ENCODE measurements around the gene SLC25A43. TPM values are rescaled to one million over a fixed set of nuclear protein-coding genes. Genes with fewer than 3 reads are reported as not detected.
"Not testable (repeated sequence)": the region's sequence is repeated elsewhere in the genome, so short reads cannot be mapped to it uniquely, and the experiment has no call there.

SLC25A43 gene
- polyA plus RNA-seq, 3 donors, result 3.0 to 7.7 (median 5.2) TPM

DNA sequence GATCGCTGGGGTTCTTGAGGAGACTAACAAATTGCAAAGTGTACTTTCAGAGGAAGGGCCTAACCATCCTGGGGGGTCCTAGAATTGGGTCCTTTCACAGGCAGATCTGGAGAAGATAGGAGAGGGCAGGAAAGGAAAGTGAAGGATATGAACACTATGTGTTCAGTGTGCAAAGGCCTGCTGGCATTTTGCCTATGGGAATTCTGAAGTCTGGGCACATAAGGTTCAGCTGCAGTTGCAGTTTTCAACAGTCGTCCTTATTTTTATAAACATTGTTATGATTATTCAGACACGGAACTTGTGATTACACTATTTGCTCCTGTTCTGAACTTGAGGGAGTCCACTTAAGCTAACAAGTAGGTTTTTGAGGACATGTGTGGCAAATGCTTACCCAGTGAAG lies 67.8 kb downstream of the SLC25A43 start:
- DNase-seq (ENCODE audit: low read depth in 3 of 3, low spot score in 2 of 3), result no peak

DNA sequence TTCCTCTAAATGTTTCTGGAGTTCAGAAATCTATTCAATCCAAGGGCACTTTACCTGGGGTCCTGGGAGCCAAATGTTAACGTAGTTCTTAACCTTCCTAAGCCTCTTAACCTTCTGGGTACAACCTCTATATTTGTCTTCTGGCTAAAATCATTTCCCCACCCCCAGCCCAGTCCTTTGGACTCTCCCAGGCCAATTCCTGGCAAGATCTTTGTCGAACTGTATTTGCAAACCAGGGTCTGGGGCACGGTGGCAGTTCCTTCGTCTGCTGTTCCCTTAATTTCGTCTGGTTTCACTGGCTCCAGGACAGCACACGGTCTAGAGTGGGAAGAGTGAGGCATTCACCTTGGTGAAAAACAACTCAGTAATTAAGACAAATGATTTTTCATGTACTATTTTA lies 68.3 kb downstream of the SLC25A43 start:
- no peak for DNase-seq (ENCODE audit: low read depth in 3 of 3, low spot score in 2 of 3)

DNA sequence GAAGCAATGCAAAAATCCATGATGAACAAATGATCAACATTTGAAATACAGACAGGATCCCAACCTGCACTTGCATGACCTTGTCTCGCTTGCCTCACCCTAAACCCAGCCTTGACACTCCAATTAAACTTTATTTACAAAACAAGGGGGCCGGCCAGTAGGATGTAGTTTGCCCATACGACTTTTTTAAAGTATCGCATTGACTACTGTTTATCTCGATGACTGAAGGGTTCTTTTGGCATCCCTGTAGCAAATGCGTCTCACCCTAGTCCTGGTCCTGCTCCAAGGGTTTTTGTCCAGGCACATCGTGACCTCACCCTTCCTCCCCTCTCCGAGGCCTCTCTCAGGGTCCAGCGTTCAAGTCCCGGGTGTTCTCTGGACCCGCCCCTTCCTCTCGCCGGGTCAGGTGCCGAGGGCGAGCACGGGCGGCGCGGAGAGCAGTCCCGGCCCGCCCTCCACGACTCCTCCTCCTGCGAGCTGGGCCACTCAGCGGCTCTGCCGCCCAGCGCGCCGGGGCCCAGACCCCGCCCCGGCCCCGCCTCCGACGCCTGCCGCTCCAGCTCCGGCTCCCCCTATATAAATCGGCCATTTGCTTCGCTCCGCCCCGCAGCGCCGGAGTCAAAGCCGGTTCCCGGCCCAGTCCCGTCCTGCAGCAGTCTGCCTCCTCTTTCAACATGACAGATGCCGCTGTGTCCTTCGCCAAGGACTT lies 68.9 kb downstream of the SLC25A43 start, which contains the start of gene SLC25A5:
SLC25A5 (plus strand) TSS at position 603 of the 709 bp plus-strand sequence; CDS start at position 675, 72 bp downstream.
- peak in 1 of 3 donors; percentile 59 for DNase-seq (ENCODE audit: low read depth in 3 of 3, low spot score in 2 of 3)

DNA sequence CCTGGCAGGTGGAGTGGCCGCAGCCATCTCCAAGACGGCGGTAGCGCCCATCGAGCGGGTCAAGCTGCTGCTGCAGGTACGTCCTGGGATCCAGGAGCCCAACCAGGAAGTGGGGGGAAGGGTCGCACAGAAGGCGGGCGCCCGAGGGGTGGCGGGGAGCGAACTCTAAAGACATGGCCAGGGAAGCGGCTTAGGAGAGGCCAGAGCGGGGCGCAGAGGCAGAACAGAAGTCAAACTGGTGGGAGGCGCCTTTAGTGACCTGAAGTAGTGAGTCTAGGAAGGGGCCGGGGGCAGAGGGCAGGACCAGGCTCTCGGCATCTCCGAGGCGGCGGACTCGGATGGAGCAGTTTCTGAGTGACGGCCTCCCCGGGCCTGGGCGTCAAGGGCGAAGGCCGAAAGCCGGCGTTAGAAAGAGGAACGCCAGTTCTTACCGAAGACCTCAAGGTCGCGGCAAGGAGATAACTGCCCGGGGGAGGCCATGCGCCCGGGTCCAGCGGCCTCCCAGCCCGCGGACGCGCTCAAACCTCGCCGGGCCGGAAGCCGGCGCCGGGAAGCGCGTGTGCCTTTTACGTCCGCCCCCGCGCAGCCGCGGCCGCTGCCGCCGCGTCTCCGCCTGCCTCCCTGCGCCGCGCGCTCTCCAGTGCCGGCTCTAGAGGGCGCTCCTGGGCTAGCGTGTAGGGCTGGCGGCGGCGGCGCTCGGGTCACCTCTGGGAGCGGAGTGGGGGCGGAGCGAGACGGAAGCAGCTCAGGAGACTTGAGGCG lies 69.6 kb downstream of the SLC25A43 start:
- DNase-seq (ENCODE audit: low read depth in 3 of 3, low spot score in 2 of 3), result peak in 1 of 3 donors; percentile 59

DNA sequence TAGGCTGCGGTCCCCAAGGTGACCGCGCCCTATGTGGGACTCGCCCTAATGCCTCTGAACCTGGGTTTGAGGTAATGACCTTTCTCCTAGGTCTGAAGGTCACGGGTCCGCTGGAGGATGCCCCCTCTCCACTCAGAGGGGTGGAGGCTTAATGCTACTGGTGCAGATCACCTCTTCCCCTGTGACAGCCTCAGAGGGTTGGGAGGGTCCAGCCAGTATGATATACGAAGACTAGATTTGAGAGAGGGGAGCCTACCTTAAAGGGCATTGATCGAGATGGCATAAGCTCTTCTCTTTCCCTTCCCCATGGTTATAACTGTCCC lies 70.1 kb downstream of the SLC25A43 start:
- DNase-seq (ENCODE audit: low read depth in 3 of 3, low spot score in 2 of 3), result no peak

DNA sequence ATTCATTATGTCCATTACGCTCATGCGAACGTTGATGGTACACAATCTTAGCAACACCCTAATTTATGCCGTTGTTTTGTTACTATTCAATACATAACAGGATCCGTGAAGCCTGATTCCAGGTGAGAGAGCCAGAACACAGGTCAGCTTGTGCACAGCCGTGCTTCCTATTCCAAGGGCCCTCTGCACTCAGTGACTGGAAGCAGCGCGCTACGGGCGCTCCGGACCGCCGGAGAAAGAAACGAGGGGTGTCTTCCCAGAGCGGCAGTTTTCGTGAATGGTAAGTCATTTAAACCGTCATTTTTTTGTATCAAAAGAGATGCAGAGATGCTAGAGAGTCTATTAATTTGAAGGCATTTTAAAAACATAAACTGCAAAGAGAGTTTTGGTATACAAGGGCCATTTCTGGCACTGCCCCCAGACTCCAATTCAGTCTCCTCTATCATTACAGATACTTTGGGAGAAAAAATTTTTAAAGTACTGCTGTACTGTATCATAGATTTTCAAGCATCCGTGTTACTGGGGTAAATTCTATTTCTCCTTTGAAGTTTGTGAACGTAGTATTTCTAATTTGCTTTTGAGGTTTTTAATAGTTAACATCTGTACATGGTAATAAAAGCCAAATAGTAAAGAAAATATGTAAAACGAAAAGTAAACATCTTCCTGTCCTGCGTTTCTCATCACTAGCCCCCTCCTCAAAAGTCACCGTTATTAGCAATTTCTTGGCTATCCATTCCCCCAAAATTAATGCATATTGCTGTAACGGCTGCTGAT lies 75.7 kb downstream of the SLC25A43 start:
- DNase-seq (ENCODE audit: low read depth in 3 of 3, low spot score in 2 of 3), result no peak

DNA sequence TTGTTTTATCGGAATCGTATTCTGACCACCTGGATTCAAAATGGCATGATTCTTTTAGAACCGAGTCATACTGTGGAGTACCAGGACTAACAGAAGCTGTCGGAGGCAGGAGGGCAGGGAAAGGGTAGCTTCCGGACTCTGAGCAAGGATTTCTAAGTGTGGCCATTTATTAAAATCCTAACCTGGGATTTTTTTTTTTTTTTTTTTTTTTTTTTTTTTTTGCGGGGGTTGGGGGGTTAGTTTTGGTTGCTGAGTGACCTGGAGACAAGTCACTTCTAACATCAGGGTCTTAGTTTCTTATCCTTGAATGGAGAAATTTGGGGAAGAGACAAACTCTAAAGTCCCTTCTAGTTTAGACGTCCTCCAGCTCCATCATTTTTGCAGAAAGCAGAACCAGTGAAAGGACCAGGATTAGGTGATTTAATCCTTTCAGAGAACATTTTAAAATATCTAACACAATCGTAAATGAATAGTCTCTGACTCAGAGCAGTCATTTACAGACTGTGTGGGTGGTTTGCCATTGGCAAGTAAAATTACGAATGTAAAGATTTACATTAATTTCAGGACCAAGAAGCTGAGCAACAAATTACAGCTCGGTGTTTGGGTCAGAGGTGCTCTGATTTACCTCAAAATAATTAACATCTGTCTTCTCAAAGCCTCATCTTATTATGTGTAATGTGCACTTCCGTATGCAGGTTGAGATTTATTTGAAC lies 76.4 kb downstream of the SLC25A43 start:
- no peak for DNase-seq (ENCODE audit: low read depth in 3 of 3, low spot score in 2 of 3)

DNA sequence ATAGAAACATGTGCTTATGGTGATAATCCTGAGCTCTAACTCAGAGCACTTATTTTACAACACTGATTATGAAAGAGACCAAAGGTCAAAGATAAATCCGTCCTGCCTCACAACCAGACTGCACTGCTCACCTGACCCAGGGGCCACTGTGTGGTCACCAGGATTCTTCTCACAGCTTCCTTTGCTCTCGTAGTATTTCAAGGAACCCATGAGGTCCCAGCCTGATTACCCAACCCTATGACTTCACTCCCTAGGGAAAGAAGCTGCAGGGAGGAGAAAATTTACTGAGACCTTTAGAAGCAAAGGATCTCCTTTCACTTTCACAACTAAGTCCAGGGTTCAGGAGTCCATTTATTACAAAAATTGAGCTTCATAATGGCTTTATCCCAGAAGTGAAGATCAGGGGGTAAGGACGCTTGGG lies 78.7 kb downstream of the SLC25A43 start:
- DNase-seq (ENCODE audit: low read depth in 3 of 3, low spot score in 2 of 3), result no peak

DNA sequence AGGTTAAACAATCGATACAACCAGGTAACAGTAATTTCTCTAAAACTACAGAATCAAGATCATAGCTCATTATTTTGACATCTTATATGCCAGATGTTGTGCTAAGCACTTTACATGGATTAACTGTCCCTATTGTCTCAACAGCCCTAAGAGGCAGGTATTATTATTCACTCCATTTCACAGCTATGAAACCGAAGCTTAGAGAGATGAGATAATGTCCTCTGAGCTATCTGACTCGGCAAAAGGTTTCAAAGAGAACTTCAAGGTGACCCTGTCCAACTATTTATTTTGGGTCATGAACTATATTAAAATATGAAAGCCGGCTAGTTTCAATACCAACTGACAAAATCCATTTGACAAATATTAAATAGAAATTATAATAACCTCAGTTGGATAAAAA lies 79.4 kb downstream of the SLC25A43 start:
- no peak for DNase-seq (ENCODE audit: low read depth in 3 of 3, low spot score in 2 of 3)

DNA sequence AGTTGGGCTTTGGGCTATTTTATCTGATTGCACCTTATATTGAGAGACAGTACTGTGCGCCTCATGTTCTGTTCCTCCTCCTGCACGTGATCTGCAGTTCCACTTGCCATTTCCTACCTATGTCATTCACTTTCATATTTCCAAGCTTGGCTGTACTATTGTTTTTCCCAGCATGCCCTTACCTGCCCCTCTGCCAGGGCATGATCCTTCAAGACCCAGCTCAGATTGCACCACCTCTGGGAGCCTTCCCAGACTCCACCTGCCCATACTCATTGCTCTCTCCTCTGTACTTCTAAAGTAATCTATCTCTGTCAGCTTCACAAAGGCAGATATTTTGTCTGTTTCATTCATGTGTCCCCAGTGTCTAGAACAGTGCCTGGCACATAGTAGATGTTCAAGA lies 80.7 kb downstream of the SLC25A43 start:
- DNase-seq (ENCODE audit: low read depth in 3 of 3, low spot score in 2 of 3), result no peak

DNA sequence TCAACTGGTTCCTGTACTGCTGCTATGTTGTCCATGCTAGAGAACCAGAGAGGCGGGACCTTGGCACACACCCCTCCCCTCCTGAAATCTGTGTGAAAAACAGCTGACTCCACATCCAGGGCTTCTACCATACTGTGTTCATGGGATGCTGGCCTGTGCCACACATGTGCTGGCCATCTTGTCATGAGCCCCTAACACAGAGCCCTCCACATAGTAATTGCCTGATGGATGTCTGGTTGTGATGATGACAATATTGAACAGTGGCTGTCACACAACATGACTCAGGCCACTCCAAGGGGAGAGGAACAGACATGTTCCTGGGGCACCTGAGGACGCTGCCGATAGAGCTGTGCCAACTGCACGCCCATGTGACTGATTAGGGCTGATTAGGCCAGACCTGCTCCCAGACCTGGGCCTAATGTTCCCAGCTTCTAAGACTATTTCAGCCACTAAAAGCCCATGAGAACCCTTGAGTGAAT lies 82.2 kb downstream of the SLC25A43 start:
- no peak for DNase-seq (ENCODE audit: low read depth in 3 of 3, low spot score in 2 of 3)

DNA sequence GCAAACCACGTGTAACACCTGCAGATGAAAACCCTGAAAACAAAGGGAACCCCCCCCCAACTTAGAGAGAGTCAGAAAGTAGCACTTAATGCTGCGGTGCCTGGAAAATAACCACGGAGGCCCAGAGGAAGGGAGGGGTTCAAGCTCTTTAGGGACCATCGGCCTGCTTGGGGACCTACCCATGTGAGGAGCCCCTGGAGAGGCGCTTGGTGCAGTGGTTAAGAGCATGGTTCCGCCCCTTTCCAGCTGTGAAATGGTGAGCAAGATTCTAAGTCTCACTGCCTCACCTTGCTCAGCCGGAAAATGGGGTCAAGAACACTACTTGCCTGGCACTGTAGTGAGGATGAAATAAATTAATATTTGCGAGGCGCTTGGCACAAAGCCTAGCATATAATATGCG lies 82.9 kb downstream of the SLC25A43 start:
- DNase-seq (ENCODE audit: low read depth in 3 of 3, low spot score in 2 of 3), result no peak

DNA sequence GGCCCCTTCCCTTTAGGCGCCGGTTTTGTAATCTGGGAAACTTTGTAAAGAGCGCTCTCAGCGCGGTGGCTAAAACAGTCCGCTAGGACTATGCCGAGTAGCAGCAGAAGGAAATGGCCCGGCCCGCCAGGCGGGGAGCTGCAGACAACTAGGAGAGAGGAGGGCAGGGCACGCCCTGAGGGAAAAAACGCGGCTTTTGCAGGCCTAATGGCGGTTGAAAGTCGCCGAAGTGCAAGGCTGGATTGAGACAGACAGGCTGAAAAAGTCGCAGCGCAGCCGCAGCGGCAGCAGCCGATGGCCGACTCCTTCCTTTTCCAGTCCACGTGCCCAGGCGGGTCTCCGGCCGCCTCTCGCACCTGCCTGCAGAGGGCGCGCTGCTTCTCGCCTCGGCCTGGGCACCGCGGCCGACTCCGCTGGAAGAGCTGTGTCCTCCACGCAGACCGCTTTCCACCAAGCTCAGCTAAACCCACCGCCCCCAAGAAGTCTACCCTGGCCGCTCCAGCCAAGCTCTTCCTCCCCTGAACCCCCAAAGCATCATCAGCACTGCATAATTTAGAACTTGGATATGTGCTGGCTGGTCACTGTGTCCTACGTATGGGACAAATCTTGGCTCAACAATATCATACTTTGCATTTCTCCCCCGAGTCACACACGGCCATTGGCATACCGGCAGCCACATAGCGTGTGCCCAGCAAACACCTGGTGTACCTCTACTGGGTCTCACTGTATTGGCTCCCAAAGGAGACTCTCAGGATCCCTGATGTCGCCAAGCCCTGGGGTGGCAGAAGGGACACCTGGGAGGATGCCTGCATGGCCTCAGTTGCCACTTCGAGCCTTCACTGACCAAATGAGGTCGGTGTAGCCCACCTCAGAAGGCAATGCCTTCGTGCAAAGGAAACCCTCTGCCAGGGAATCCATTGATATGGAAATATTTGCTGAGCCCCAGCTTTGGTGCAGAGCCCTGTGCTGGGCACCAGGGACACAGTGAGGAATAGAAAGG lies 83.6 kb downstream of the SLC25A43 start:
- peak in 1 of 3 donors; percentile 13 for DNase-seq (ENCODE audit: low read depth in 3 of 3, low spot score in 2 of 3)

DNA sequence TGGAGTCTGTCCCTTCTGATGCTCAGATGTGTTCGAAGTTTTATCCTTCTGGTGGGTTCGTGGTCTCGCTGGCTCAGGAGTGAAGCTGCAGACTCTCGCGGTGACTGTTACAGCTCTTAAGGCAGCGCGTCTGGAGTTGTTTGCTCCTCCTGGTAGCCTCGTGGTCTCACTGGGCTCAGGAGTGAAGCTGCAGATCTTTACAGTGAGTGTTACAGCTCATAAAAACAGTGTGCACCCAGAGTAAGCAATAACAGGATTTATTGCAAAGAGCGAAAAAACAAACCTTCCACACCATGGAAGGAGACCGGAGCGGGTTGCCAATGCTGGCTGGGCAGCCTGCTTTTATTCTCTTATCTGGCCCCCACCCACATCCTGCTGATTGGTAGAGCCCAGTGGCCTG lies 87.6 kb downstream of the SLC25A43 start:
- DNase-seq (ENCODE audit: low read depth in 3 of 3, low spot score in 2 of 3), result no peak

DNA sequence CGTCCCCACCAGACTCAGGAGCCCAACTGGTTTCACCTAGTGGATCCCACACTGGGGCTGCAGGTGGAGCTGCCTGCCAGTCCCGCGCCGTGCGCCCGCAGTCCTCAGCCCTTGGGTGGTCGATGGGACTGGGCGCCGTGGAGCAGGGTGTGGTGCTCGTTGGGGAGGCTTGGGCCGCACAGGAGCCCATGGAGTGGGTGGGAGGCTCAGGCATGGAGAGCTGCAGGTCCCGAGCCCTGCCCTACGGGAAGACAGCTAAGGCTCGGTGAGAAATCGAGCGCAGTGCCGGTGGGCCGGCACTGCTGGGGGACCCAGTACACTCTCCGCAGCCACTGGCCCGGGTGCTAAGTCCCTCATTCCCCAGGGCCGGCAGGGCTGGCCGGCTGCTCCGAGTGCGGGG lies 88.6 kb downstream of the SLC25A43 start:
- not testable (repeated sequence) for DNase-seq (ENCODE audit: low read depth in 3 of 3, low spot score in 2 of 3)

DNA sequence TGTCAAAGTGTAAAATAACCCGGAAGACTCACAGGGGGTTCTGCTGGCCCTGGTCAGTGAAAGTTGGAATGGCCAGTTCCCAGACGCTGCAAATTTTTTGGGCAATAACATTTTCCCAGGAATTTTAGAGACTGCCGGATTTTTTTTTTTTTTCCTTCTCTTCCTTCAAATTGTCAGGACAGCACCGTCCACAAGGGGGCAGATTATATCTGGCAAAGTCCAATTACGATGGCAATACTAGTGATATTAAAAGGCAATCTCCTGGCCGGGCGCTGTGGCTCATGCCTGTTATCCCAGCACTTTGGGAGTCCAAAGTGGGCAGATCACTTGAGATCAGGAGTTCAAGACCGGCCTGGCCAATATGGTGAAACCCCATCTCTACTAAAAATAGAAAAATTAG lies 89.6 kb downstream of the SLC25A43 start:
- peak in 1 of 3 donors; percentile 15 for DNase-seq (ENCODE audit: low read depth in 3 of 3, low spot score in 2 of 3)

DNA sequence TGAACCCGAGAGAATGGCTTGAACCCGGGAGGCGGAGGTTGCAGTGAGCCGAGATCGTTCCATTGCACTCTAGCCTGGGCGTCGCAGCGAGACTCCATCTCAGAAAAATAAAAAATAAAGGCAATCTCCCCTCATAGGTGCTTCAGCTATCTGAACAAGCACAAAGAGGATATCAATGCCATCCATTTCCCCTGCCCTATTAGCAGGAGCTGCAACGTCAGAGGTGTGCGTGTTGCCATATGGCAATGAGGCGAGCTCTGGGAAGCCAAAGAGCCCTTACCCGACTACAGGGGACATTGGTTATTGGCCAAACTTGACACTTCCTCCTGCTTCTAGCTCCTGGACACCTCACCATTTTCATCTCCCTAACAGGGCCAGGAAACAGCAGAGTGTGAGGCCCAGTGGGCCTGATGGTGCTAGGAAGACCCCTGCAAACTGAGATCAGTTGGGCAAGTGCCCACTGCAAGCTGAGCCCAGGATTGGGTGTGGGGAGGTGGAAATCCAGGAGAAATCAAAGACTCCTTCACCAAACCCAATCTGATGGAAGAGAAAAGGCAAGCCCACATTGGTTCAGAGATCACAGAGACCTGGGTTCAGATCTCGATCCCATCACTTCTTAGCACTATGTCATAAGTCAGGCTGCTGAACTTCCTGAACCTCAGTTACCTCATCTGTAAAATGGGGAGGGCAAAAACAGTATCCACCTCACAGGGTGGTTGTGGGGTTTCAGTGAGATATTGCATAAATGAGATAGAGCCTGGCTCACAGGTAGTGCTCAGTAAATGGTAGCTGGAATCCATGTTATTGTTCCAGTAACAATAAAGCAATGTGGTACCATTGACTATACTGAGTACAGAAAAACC lies 90.3 kb downstream of the SLC25A43 start:
- no peak for DNase-seq (ENCODE audit: low read depth in 3 of 3, low spot score in 2 of 3)

DNA sequence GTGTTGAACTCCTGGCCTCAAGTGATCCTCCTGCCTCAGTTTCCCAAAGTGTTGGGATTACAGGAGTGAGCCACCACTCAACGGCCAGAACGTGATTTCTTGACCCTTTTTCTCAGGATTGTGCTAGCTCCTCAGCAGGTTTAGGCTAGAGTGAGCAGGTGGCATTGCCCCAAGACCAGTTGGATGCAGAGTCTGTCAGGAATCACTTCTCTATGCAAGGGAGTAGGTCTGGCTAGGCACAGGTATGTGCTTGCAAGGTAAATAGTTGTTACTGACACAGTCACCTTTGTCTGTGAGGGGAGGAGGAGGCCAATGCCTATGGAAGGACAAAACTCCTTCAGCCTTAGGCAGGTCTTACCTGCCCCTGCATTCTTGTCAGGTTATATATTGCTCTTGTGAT lies 93.3 kb downstream of the SLC25A43 start:
- no peak for DNase-seq (ENCODE audit: low read depth in 3 of 3, low spot score in 2 of 3)
